Mucosa of descending colon (tissue), 3 donors: ENCODE results near the gene PPP2R3A. TPM values are rescaled to one million over a fixed set of nuclear protein-coding genes. Genes with fewer than 3 reads are reported as not detected.

Experiments used
- ATAC-seq: fragments of 200-7000 bp; cut with Tn5 transposase; one replicate; pipeline ENCODE4 v1.9.1; 2020; ENCODE audit warnings: mild to moderate bottlenecking, moderate library complexity
- DNase-seq, 3 donors: peaks; one replicate each; pipeline ENCODE4 v3.0.0-alpha.2; 2020
- H3K36me3 ChIP-seq: fragments of 200-600 bp; one replicate; pipeline ENCODE4 v1.8.0; 2021; ENCODE audit warnings: low read depth, mild to moderate bottlenecking
- H3K4me1 ChIP-seq: fragments of 200-600 bp; one replicate; pipeline ENCODE4 v1.8.0; 2021; ENCODE audit warnings: low read depth, mild to moderate bottlenecking
- H3K4me3 ChIP-seq: fragments of 200-600 bp; one replicate; pipeline ENCODE4 v1.8.0; 2021; ENCODE audit warnings: mild to moderate bottlenecking
- H3K9me3 ChIP-seq: fragments of 200-600 bp; one replicate; pipeline ENCODE4 v1.8.0; 2021; ENCODE audit warnings: mild to moderate bottlenecking
- intact Hi-C, 2 donors: fragments of 100-400 bp; cut with DNase I in 1 of 2; cut with micrococcal nuclease in 1 of 2; formaldehyde crosslinking; loops; one replicate each; pipeline versions ENCODE4 v1.11.0 to v1.11.1; 2022; cut with DNase I, micrococcal nuclease
- total RNA-seq, 3 donors: library from RNA; stranded (reverse); fragmentation: NEBNext Ultra II Directional in 2 of 3; extraction: Animal tissue kit (Norgen Biotek cat#: 25700) in 2 of 3; gene quantifications; one replicate each; pipeline versions ENCODE4 v1.2.1 to v1.2.4, GENCODE V29; 2021 to 2023
- TF ChIP-seq, protein P1 (sequence below): fragments of 200-600 bp; IDR thresholded peaks from one replicate; pipeline ENCODE4 v1.8.0; 2022; ENCODE audit warnings: antibody characterized with exemption, mild to moderate bottlenecking
- donor health status: DM: no; HTN: no; CAD: no; lungs with moderate emphysema.
- donor health status: DM: no; HTN: no; CAD: no.
- donor health status: DM: no; HTN: yes; CAD: no.

The PPP2R3A gene
- total RNA-seq, 3 donors from 2014 or later, result 16.4 to 33.8 (median 28.5) TPM

GRCh38 chr3:135970506-135971116, 5.1 kb downstream of the PPP2R3A start:
- TF ChIP-seq, protein P1, sequence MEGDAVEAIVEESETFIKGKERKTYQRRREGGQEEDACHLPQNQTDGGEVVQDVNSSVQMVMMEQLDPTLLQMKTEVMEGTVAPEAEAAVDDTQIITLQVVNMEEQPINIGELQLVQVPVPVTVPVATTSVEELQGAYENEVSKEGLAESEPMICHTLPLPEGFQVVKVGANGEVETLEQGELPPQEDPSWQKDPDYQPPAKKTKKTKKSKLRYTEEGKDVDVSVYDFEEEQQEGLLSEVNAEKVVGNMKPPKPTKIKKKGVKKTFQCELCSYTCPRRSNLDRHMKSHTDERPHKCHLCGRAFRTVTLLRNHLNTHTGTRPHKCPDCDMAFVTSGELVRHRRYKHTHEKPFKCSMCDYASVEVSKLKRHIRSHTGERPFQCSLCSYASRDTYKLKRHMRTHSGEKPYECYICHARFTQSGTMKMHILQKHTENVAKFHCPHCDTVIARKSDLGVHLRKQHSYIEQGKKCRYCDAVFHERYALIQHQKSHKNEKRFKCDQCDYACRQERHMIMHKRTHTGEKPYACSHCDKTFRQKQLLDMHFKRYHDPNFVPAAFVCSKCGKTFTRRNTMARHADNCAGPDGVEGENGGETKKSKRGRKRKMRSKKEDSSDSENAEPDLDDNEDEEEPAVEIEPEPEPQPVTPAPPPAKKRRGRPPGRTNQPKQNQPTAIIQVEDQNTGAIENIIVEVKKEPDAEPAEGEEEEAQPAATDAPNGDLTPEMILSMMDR, result no peak
- no peak overlapping the region for H3K4me3 ChIP-seq
- DNase-seq, result no peak
- intact Hi-C loops, result no loop called here
- H3K36me3 ChIP-seq, result no peaks in the 10 kb centered on the region
- no peaks in the 10 kb centered on the region for H3K9me3 ChIP-seq
- H3K4me1 ChIP-seq, result peaks cover 18% of the 10 kb centered on the region
- ATAC-seq, result no peak

DNA sequence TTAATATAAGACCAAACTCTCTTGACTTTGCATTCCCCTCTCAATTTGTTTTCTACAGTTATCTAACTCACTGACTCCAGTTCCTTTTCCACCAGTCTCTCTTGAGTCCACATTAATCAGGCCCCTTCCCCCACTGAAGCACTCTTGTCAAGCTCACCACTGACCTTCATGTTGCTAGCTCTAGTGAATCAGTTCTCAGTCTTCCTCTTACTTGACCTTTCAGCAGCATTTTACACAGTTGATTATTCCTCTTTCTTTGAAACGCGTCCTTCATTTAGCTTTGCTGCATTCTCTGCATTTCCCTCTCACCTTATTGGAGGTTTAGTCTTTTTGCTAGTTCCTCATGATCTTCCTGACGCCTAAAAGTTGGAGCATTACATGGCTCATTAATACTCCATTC, 8.3 kb downstream of the PPP2R3A start:
- Histone ChIP-seq H3K36me3 (no peaks in the 10 kb centered on the region), H3K4me3 (no peak overlapping the region), H3K9me3 (no peaks in the 10 kb centered on the region), H3K4me1 (no peaks in the 10 kb centered on the region)
- intact Hi-C loops, result no loop called here
- no peak for ATAC-seq
- TF ChIP-seq, protein P1, result no peak
- no peak for DNase-seq

- intact Hi-C loops, result no loop called here
- Histone ChIP-seq H3K9me3 (no peaks in the 10 kb centered on the region), H3K4me1 (peaks cover 7% of the 10 kb centered on the region), H3K4me3 (no peak overlapping the region), H3K36me3 (no peaks in the 10 kb centered on the region)
- ATAC-seq, result no peak
- TF ChIP-seq, protein P1, result no peak
- no peak for DNase-seq
These were observed 9.5 kb downstream of the PPP2R3A start for GRCh38 chr3:135975053-135975452.

- peaks cover 12% of the 10 kb centered on the region for H3K4me1 ChIP-seq
- intact Hi-C loops, result no loop called here
- ATAC-seq, result no peak
- TF ChIP-seq, protein P1, result no peak
- no peak overlapping the region for H3K4me3 ChIP-seq
- no peaks in the 10 kb centered on the region for H3K36me3 ChIP-seq
- no peak for DNase-seq
- H3K9me3 ChIP-seq, result no peaks in the 10 kb centered on the region
These were observed 10.0 kb downstream of the PPP2R3A start for GRCh38 chr3:135975536-135975935.

DNA sequence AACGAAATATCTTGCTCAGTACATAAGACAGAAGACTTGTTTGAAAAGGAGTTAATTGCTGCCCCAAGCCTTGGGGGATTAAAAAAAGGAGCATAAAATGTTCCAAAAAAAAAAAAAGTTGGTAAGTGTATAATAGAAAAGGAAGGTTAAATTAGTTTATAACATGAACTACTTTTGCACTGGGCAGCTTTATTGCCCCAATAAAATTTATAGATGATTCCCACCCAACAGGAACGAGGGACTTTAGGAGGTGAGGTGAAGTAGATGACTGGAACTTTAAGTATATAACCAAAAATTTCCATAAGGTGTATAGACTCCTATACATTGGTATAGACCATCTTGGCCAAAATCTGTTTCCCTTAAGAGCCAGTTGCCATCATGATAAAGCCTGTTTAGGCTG, 14.8 kb downstream of the PPP2R3A start:
- intact Hi-C loops, result no loop called here
- no peak for DNase-seq
- TF ChIP-seq, protein P1, result no peak

More for the DNA sequence above, 14.8 kb downstream of the PPP2R3A start:
- H3K36me3 ChIP-seq, result no peaks in the 10 kb centered on the region
- H3K9me3 ChIP-seq, result no peaks in the 10 kb centered on the region
- ATAC-seq, result peak; percentile 74
- no peak overlapping the region for H3K4me3 ChIP-seq
- H3K4me1 ChIP-seq, result peaks cover 42% of the 10 kb centered on the region
